ENCODE measurements around the gene FAM131A.
"Not testable (repeated sequence)": the region's sequence is repeated elsewhere in the genome, so short reads cannot be mapped to it uniquely, and the experiment has no call there.

FAM131A gene

DNA sequence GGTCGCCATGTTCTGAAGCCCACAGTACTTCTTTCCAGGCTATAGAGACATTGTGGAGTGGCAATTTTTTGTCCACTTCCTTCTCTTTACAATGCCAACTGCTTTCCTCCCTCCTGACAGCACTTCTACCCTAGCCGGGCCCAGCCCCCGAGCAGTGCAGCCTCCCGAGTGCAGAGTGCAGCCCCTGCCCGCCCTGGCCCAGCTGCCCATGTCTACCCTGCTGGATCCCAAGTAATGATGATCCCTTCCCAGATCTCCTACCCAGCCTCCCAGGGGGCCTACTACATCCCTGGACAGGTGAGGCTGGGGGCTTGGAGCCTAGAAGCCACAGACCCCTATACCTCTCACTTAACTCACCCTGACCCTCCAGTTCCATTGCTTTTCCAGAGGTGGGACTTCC is 20.2 kb upstream of the FAM131A start:
- FAIRE-seq, result no peak

DNA sequence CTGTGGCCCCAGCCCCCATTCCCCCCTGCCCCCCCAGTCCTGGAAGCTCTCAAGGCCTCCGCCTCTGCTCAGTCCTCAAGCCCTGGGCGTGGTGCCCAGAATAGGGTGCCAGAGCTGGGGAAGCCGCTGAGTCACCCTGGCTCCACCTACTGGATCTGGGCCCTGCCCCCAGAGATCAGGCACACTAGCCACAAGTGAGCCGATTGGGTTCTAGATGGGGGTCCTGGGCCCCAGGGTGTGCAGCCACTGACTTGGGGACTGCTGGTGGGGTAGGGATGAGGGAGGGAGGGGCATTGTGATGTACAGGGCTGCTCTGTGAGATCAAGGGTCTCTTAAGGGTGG is 17.3 kb upstream of the FAM131A start:
- FAIRE-seq, result no peak

- no peak for FAIRE-seq
Observed at GRCh38 chr3:184321666-184322065, 15.7 kb upstream of the FAM131A start.

- FAIRE-seq, result no peak
Observed at GRCh38 chr3:184322731-184323487, 14.5 kb upstream of the FAM131A start.

GRCh38 chr3:184323696-184324095 is 13.7 kb upstream of the FAM131A start:
- no peak for FAIRE-seq

- no peak for FAIRE-seq
Observed at GRCh38 chr3:184325269-184325668, 12.1 kb upstream of the FAM131A start.

DNA sequence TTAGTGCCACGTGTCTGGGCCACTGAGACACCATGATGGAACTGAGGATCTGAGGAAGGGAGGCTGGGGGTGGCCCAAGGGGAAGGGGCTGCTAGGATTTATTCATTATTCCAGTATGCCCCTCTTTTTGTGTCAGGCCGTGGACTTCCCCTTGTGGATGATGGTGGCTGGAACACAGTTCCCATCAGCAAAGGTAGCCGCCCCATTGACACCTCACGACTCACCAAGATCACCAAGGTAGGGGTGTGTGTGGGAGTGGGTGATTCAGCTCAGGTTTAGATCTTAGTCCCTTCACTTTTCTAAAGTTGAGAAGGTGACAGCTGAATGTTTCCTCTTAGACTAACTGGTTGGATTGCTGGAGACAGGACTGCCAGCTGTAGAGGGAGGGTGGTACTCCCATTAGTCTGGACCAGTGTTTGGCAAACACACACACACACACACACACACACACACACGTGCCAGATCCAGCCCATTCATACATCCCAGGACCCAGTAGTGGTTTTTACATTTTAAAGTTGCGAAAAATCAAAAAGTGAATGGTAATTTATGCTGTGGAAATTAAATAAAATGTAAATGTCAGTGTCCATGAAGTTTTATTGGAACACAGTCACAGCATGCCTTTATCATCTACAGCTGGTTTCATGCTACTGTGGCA is 11.6 kb upstream of the FAM131A start:
- FAIRE-seq, result no peak

DNA sequence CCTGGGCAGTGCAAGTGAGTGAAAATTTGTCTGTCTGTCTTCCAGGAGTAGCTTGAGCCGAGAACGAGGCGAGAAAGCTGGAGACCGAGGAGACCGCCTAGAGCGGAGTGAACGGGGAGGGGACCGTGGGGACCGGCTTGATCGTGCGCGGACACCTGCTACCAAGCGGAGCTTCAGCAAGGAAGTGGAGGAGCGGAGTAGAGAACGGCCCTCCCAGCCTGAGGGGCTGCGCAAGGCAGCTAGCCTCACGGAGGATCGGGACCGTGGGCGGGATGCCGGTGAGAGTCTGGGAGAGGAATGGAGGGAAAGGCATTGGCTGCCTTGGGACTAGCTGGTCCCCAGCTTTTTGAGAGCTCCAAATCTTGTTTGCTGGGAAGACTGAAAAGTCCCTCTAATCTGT is 10.2 kb upstream of the FAM131A start:
- FAIRE-seq, result no peak

- FAIRE-seq, result no peak
Observed at GRCh38 chr3:184328516-184328915, 8.9 kb upstream of the FAM131A start.

- FAIRE-seq, result no peak
Observed at GRCh38 chr3:184332370-184333090, 4.9 kb upstream of the FAM131A start.

DNA sequence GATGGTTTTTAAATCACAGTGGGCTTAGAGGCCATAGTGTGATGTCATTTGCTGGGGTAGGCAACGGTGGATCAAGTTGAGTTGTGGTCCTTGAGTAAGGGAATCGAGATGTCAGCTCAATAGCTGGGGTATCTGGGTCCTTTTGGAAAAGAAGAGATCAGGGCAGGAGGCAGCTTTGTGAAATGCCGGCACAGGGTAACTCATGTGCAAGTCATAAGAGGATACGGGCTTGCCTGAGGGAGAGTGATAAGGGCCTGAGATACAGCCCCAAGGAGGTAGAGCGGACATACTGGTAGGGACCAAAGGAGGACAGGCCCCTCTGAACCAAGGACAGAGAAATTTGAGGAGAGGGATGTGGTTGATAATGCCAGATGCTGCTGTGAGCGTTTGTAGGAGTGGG is 4.2 kb upstream of the FAM131A start:
- no peak for FAIRE-seq

DNA sequence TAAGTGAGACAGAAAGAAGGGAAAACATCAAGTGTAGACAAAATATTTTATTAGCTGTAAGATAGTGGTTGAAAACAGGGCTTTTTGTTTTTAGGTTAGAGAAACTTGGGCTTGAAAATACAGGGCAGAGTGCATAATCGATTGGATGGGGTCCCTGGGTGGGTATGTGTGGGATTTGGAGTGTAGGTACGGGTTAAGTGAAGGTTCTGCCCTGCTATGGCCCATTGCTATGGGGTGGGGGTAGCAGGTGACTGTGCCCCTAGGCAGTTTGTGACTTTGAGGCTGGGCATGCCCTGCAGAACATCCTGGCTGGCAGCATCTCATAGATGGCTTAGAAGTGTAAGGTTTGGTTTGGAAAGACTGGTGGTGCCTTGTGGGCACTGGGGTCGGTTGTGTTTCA is 3.7 kb upstream of the FAM131A start:
- no peak for FAIRE-seq

- no peak for FAIRE-seq
Observed at GRCh38 chr3:184334470-184335158, 2.8 kb upstream of the FAM131A start.

- FAIRE-seq, result no peak
Observed at GRCh38 chr3:184335291-184335660, 2.1 kb upstream of the FAM131A start.

- FAIRE-seq, result no peak
Observed at GRCh38 chr3:184335661-184336546, 1.5 kb upstream of the FAM131A start.

GRCh38 chr3:184336547-184337398 is 627 bp upstream of the FAM131A start:
- FAIRE-seq, result no peak

- no peak for FAIRE-seq
Observed at GRCh38 chr3:184337981-184338380, 581 bp downstream of the FAM131A start.

GRCh38 chr3:184338511-184338945 is 1.1 kb downstream of the FAM131A start:
- no peak for FAIRE-seq

DNA sequence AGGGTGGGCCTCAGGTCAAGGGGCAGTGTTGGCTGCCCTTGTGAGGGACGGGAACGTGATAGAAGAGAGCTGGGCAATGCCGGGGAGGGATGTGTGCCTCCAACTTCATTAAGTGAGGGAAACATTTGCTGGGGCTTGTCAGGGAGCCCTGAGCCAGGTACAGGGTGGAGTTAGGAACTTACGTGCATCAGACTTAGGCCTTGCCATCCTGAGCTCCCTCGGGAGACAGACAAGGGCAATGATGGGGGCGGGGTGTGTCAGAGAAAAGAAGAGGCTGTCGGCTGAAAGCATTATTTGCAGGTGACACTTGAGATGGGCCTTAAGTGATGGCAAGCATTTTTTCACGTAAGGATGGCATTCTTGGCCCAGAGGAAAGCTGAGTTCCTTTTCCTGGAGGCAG is 1.6 kb downstream of the FAM131A start:
- FAIRE-seq, result no peak

- not testable (repeated sequence) for FAIRE-seq
Observed at GRCh38 chr3:184339451-184340135, 2.2 kb downstream of the FAM131A start.

DNA sequence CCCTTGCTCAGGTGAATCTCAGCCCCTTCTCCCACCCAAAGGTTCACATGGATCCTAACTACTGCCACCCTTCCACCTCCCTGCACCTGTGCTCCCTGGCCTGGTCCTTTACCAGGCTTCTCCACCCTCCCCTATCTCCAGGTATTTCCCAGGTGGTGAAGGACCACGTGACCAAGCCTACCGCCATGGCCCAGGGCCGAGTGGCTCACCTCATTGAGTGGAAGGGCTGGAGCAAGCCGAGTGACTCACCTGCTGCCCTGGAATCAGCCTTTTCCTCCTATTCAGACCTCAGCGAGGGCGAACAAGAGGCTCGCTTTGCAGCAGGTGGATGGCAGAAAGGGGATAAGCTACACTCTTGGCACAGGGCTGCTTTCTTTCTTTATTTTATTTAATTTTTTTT is 4.5 kb downstream of the FAM131A start:
- FAIRE-seq, result no peak

Data from colon (tissue), 2 donors.